DMS114 treated with DMSO at 0.1 percent for 48 hours (cell line): ENCODE data around the gene MYO10.
"Not testable (repeated sequence)": the region's sequence is repeated elsewhere in the genome, so short reads cannot be mapped to it uniquely, and the experiment has no call there.

Experiments used
- DNase-seq: peaks from one replicate; lab custom pipeline; 2025; ENCODE audit not compliant: unreplicated experiment; lab: John Stamatoyannopoulos, UW

Gene MYO10

GRCh38 chr5:16754086-16754485, 182.0 kb downstream of the MYO10 start:
- DNase-seq: no peak

- DNase-seq: no peak
Measured at GRCh38 chr5:16750445-16750844, 185.6 kb downstream of the MYO10 start.

DNA sequence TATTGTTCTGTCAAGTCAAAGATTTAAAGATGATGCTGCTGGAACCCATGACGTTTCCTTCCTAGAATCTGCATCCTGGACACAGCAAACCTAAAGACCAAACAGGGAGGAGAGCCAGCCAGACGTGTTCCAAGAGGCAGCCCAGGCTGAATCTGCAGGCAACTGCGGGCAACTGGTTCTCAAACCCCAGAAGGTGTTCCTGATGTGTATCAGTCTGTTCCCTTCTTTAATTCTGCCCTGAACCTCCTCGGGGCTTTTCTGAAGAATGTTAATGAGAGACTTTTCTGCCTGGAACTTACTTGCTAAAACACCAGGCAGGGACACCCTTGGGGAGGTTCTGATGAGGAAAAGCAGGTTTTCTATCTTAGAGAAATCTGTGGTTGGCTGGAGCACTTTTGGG, 186.5 kb downstream of the MYO10 start:
- DNase-seq: no peak

DNA sequence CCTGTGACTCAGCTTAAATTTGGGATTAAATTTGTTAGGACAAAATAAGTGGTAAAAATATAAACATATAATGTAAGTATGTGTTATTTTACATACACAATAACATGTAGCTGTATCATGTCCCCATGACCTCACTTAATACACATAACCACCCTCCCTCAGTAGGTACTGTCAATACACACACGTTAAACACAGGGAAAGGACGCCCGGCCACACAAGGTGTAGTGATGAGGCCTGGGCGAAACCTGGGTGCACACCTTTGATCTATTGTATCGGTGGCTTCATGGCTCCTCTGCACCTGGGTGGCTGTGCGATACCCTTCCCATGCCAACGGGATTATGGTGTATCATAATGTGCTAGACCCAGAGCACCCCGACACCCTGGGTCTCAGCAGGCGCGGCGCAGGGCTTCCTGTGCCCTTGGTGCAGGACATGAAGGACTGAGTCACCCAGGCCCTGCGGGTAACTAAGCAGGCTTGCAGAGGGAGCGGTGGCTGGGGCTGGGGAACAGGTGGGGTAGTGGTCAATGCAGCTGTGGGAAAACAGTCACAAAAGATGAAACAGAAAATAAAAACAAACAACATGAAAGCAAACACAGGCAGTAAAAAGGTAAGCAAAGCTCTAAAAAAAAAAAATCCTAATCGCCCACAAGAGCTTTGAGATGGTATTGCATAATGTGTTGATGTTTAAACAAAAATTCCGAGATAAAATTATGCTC, 191.8 kb downstream of the MYO10 start:
- DNase-seq: no peak

DNA sequence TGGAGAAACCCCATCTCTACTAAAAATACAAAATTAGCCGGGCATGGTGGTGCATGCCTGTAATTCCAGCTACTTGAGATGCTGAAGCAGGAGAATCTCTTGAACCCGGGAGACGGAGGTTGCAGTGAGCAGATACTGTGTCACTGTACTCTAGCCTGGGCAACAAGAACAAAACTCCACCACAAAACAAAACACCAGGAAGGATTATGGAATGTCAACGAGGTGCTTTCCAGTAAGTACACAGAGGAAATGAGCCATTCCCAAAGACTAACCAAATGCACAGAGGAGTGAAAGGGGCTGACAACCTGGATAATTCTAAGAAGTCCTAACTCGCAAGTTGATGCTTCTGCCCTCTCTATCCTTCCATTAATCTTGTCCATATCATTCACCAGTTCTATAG, 193.2 kb downstream of the MYO10 start:
- no peak for DNase-seq

- DNase-seq: no peak
Measured at GRCh38 chr5:16740811-16741392, 195.2 kb downstream of the MYO10 start.

- DNase-seq: no peak
Measured at GRCh38 chr5:16740066-16740810, 195.8 kb downstream of the MYO10 start.

- DNase-seq: not testable (repeated sequence)
Measured at GRCh38 chr5:16738393-16738792, 197.7 kb downstream of the MYO10 start.

GRCh38 chr5:16737620-16738364, 198.3 kb downstream of the MYO10 start:
- no peak for DNase-seq

- DNase-seq: no peak
Measured at GRCh38 chr5:16737209-16737608, 198.9 kb downstream of the MYO10 start.

GRCh38 chr5:16736158-16736995, 199.7 kb downstream of the MYO10 start:
- DNase-seq: no peak

- no peak for DNase-seq
Measured at GRCh38 chr5:16735101-16736060, 200.7 kb downstream of the MYO10 start.

DNA sequence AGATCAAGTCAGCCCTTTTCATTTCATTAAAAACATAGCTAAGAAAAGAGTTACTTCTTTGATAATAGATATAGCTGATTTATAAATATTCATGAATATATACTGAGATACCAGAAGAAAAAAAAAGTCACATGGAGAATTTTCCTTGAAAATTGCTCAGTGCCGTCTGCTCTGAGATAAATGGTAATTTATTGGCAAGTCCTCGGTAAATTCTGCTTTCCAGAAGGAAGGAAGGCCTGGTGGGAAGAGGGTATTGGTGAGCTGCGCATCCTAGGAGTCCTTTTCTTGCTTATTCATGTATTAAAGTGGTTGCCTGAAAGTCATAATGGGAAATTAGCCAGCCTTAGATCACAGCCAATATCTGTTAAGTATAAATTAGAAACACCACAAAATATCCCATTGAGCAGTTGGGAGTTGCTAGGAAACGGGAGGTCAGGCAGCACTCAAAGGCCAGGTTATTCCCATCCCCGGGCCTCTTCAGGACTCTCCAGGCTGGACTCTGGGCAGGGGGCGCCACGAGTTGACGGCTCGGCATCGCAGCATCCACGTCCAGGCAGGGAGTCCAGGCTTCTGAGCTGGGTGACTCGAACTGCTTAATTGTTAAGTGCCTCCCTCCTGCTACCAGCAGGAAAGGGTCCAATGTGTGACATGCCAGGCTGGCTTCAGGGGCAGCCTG, 202.6 kb downstream of the MYO10 start:
- DNase-seq: no peak

DNA sequence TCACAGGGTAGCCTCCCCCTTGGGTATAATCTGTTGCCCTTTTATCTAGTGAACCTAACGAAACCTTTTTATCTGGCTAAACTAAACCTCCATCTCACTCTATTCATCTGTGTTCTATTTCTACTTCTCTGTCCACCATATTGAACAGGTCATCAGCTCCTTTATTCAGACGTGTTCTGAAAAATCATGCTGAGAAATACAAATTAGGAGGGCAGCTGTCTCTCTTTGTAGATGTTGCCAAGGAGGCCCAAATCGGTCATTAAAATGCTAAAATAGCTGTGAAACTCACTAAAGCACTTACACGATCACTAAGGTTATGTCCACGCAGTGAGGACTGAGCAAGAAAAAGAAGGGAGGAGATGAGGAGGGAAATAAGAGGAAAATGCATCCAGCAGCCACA, 203.7 kb downstream of the MYO10 start:
- DNase-seq: no peak

DNA sequence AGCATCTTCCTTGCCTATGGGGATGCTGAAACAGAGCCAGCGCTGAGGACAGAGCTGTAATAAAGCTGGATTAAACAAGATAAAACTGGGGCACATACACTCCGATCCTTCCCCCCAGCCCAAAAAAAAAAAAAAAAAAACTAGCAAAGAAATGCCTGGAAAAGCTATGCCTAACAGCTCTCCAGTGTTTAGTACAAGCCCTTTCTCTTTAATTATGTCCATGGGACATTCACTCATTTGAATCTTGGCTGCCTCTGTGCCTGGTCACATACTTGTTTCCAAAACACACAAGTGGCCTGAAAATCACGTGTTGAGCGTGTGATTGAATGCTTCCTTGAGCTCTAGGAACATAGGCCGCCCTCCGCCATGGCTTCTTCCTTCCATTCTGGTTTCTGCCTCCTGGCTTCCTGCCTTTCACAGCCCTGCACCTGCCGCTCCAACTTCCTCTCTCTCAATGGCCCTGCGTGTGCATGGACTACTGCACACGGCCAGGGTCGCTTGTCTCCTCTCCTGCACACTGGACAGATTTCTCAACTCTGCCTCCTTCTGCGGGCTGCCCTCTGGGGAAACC, 208.2 kb downstream of the MYO10 start:
- no peak for DNase-seq

- DNase-seq: no peak
Measured at GRCh38 chr5:16726538-16726946, 209.5 kb downstream of the MYO10 start.

DNA sequence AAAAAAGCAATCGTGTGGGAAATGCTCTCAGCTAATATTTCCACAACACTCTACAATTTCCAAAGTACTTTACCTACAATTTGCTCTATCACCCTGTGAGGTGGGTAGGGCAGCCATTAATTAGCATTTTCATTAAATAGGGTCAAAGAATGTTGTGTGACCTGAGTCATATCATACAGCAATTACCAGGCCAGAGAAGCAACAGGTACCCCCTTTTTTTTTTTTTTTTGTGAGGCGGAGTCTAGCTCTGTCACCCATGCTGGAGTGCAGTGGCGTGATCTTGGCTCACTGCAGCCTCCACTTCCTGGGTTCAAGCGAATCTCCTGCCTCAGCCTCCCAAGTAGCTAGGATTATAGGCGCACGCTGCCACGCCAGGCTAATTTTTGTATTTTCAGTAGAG, 210.5 kb downstream of the MYO10 start:
- DNase-seq: no peak

- no peak for DNase-seq
Measured at GRCh38 chr5:16723821-16724220, 212.3 kb downstream of the MYO10 start.

DNA sequence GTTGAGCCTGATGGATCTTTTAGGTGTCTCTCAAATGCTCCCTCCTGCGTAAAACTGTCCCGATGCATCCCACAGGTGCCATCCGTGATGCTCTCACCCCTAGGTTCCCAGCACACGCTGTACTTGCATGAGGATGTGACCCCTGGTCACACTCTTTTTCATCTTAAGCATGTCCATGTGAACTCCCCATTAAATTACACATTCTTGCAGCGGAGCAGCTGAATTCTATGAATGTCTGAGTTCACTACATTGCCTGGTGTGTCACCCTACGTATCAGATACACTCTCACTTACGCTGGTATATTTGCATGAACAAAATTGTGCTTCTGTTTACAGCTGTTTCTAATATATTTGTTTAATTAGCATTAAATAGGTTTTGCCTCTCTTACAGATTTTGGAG, 214.0 kb downstream of the MYO10 start:
- DNase-seq: no peak
